ENCODE data around the gene APOH. TPM values are rescaled to one million over a fixed set of nuclear protein-coding genes. Genes with fewer than 3 reads are reported as not detected.

The APOH gene
- total and polyA plus RNA-seq, 2 of the 13 experiments (the other 11 are each of a cell fraction or from before 2014, with no cell fraction given): 4,846 to 5,748 TPM

- TF ChIP-seq PBX2 (CRISPR knock-in tag; IDR thresholded peaks at IDR 0.05) (no peak), ZBTB3 (CRISPR knock-in tag; IDR thresholded peaks at IDR 0.05; ENCODE audit: borderline replicate concordance, low read depth) (no peak; the same call in 1 of the 2 replicates), PRDM4 (CRISPR knock-in tag; IDR thresholded peaks at IDR 0.05; ENCODE audit: borderline replicate concordance) (no peak), ZNF652 (CRISPR knock-in tag; IDR thresholded peaks at IDR 0.05; ENCODE audit: borderline replicate concordance, low read depth) (no peak), PLSCR1 (CRISPR knock-in tag; IDR thresholded peaks at IDR 0.05; ENCODE audit: borderline replicate concordance) (no peak), THYN1 (CRISPR knock-in tag; IDR thresholded peaks at IDR 0.05; ENCODE audit: borderline replicate concordance, low read depth) (0 out of 2 replicates have a peak, but pooled peaks have one; percentile 44), ZNF275 (CRISPR knock-in tag; IDR thresholded peaks at IDR 0.05; ENCODE audit: borderline replicate concordance) (peak; percentile 29; the same call in 1 of the 2 replicates), HNRNPL (IDR thresholded peaks at IDR 0.05; ENCODE audit: low read depth, low read length) (no peak), ZNF577 (CRISPR knock-in tag; IDR thresholded peaks at IDR 0.05; ENCODE audit: borderline replicate concordance, low read depth) (no peak), RBAK (CRISPR knock-in tag; IDR thresholded peaks at IDR 0.05) (no peak), ATF5 (CRISPR knock-in tag; IDR thresholded peaks at IDR 0.05; ENCODE audit: low read depth) (no peak), ZKSCAN8 (CRISPR knock-in tag; IDR thresholded peaks at IDR 0.05; ENCODE audit: borderline replicate concordance) (no peak), NR1H2 (CRISPR knock-in tag; IDR thresholded peaks at IDR 0.05; ENCODE audit: borderline replicate concordance, low read depth) (no peak), PHB2 (IDR thresholded peaks at IDR 0.05; ENCODE audit: partially characterized antibody) (no peak), ZNF563 (CRISPR knock-in tag; IDR thresholded peaks at IDR 0.05) (peak; percentile 89), MLX (CRISPR knock-in tag; IDR thresholded peaks at IDR 0.05) (no peak), KLF13 (CRISPR knock-in tag; IDR thresholded peaks at IDR 0.05) (no peak), ZSCAN12 (CRISPR knock-in tag; IDR thresholded peaks at IDR 0.05) (peak; percentile 43; the same call in 1 of the 2 replicates), POLR2AphosphoS2 (IDR thresholded peaks at IDR 0.05; ENCODE audit: low read depth, low read length) (no peak), ZNF256 (CRISPR knock-in tag; conservative IDR thresholded peaks at IDR 0.05) (0 out of 2 replicates have a peak, but pooled peaks have one; percentile 64), ZNF674 (CRISPR knock-in tag; IDR thresholded peaks at IDR 0.05; ENCODE audit: low read depth) (no peak), HMG20A (CRISPR knock-in tag; IDR thresholded peaks at IDR 0.05; ENCODE audit: borderline replicate concordance) (no peak)
These were observed 37.4 kb downstream of the APOH start, which contains the start of gene CEP112 (continued) for GRCh38 chr17:66191593-66192377.

Measured in HepG2 (cell line).